CD14-positive monocyte (primary cell): Measurements from ENCODE around the gene FRS3. TPM values are rescaled to one million over a fixed set of nuclear protein-coding genes. Genes with fewer than 3 reads are reported as not detected.

Experiments
- DNase-seq, 3 donors: peaks; one replicate each; pipeline ENCODE4 v3.0.0-alpha.2; 2011 to 2022
- H2AFZ ChIP-seq: 2 replicates; pipeline ENCODE4 v1.6.0; 2012; ENCODE audit warnings: mild to moderate bottlenecking, low read depth, low read length, inconsistent platforms; ENCODE audit not compliant: insufficient read depth, poor library complexity, severe bottlenecking
- H3K27ac ChIP-seq, 2 donors: 1 replicate in 1 of 2; 2 replicates in 1 of 2; pipeline ENCODE4 v1.5.1; 2012 to 2013; ENCODE audit warnings: low read length in 2 of 2, control low read depth in 1 of 2, inconsistent platforms in 1 of 2, low read depth in 1 of 2, mild to moderate bottlenecking in 1 of 2
- H3K27me3 ChIP-seq, 2 donors: one replicate each; pipeline versions ENCODE4 v1.6.0 to v1.6.1; 2011 to 2013; ENCODE audit warnings: low read length in 2 of 2; ENCODE audit not compliant: control insufficient read depth in 2 of 2, insufficient read depth in 2 of 2
- H3K36me3 ChIP-seq, 2 donors: replicated peaks in 1 of 2; 1 replicate in 1 of 2; 2 replicates in 1 of 2; pipeline versions ENCODE4 v1.5.1 to v1.6.1; 2012 to 2013; ENCODE audit warnings: low read length in 2 of 2, control low read depth in 1 of 2, inconsistent platforms in 1 of 2, mild to moderate bottlenecking in 1 of 2; ENCODE audit not compliant: insufficient read depth in 2 of 2, control insufficient read depth in 1 of 2
- H3K4me1 ChIP-seq, 2 donors: 1 replicate in 1 of 2; 2 replicates in 1 of 2; pipeline versions ENCODE4 v1.5.1 to v1.6.1; 2012 to 2013; ENCODE audit warnings: low read length in 2 of 2, control low read depth in 1 of 2, inconsistent platforms in 1 of 2, mild to moderate bottlenecking in 1 of 2, moderate library complexity in 1 of 2; ENCODE audit not compliant: insufficient read depth in 2 of 2, control insufficient read depth in 1 of 2
- H3K4me2 ChIP-seq: replicated peaks from 2 replicates; pipeline ENCODE3; 2012; ENCODE audit warnings: low read length, moderate library complexity, mild to moderate bottlenecking; ENCODE audit not compliant: poor library complexity, severe bottlenecking; ENCODE audit errors: extremely low read depth
- H3K4me3 ChIP-seq, 3 experiments: fragments of 200-600 bp in 1 of 3; sonication (generic) in 1 of 3; replicated peaks in 1 of 3; 1 replicate in 2 of 3; 2 replicates in 1 of 3; pipeline ENCODE4 v1.5.1; 2011 to 2013; ENCODE audit warnings: low read length in 3 of 3, mild to moderate bottlenecking in 3 of 3, control low read depth in 2 of 3, low read depth in 2 of 3, inconsistent platforms in 1 of 3, moderate library complexity in 1 of 3
- H3K79me2 ChIP-seq: 2 replicates; pipeline ENCODE4 v1.6.0; 2012; ENCODE audit warnings: mild to moderate bottlenecking, control low read depth, inconsistent platforms, low read length, moderate library complexity; ENCODE audit not compliant: insufficient read depth
- H3K9ac ChIP-seq: 2 replicates; pipeline ENCODE4 v1.6.0; 2017; ENCODE audit warnings: low read length, mild to moderate bottlenecking; ENCODE audit not compliant: insufficient read depth, poor library complexity, severe bottlenecking
- H3K9me3 ChIP-seq, 2 donors: replicated peaks in 1 of 2; 1 replicate in 1 of 2; 2 replicates in 1 of 2; pipeline versions ENCODE4 v1.5.1 to v1.6.1; 2012 to 2013; ENCODE audit warnings: low read length in 2 of 2, control low read depth in 1 of 2; ENCODE audit not compliant: control insufficient read depth in 1 of 2, insufficient read depth in 1 of 2
- H4K20me1 ChIP-seq: 2 replicates; pipeline ENCODE4 v1.6.0; 2012; ENCODE audit warnings: mild to moderate bottlenecking, low read length, control low read depth, moderate library complexity; ENCODE audit not compliant: insufficient read depth
- H3K27ac Mint-ChIP-seq, 7 donors: one replicate each; pipeline ENCODE4 v1.8.0; 2020; ENCODE audit warnings: mild to moderate bottlenecking in 7 of 7, mixed read lengths in 7 of 7, moderate library complexity in 6 of 7, inconsistent platforms in 2 of 7
- H3K27me3 Mint-ChIP-seq, 3 donors: one replicate each; pipeline ENCODE4 v1.8.0; 2021 to 2022; ENCODE audit warnings: low read depth in 3 of 3, mild to moderate bottlenecking in 3 of 3, mixed read lengths in 3 of 3, moderate library complexity in 3 of 3, inconsistent platforms in 1 of 3
- H3K36me3 Mint-ChIP-seq, 2 donors: one replicate each; pipeline ENCODE4 v1.8.0; 2020; ENCODE audit warnings: mixed read lengths in 2 of 2, inconsistent platforms in 1 of 2, mild to moderate bottlenecking in 1 of 2
- H3K4me1 Mint-ChIP-seq: one replicate; pipeline ENCODE4 v1.8.0; 2020; ENCODE audit warnings: mild to moderate bottlenecking, mixed read lengths
- H3K4me3 Mint-ChIP-seq, 2 donors: one replicate each; pipeline ENCODE4 v1.8.0; 2020; ENCODE audit warnings: mild to moderate bottlenecking in 2 of 2, mixed read lengths in 2 of 2, moderate library complexity in 1 of 2
- H3K9me3 Mint-ChIP-seq, 7 donors: one replicate each; pipeline ENCODE4 v1.8.0; 2020 to 2022; ENCODE audit warnings: mixed read lengths in 7 of 7, mild to moderate bottlenecking in 6 of 7, moderate library complexity in 6 of 7, inconsistent platforms in 2 of 7
- CTCF ChIP-seq: fragments of 200-600 bp; IDR thresholded peaks from one replicate; pipeline ENCODE4 v1.8.0; 2022; ENCODE audit warnings: antibody characterized with exemption, mild to moderate bottlenecking
- whole genome bisulfite sequencing: methylation state at CpG from one replicate; pipeline ENCODE4 v1.1.5; 2013; ENCODE audit warnings: missing lambda C conversion rate; ENCODE audit not compliant: insufficient coverage; 5-methylcytosine and 5-hydroxymethylcytosine counted together
- intact Hi-C, 2 donors: fragments of 100-400 bp; cut with micrococcal nuclease; formaldehyde crosslinking; loops; one replicate each; pipeline versions ENCODE4 v1.15.0 to v1.15.1; 2023
- polyA plus RNA-seq, 3 donors: library from polyadenylated mRNA; depleted of rRNA in 1 of 3; unstranded in 2 of 3; stranded (reverse) in 1 of 3; fragments of 300-500 nt in 2 of 3; fragments of >200 nt in 1 of 3; fragmentation: Illumina TruSeq in 2 of 3; gene quantifications; 1 replicate in 2 of 3; 2 replicates in 1 of 3; pipeline ENCODE4 v1.2.3, GENCODE V29; 2012 to 2021

FRS3 gene
- polyA plus RNA-seq, 3 donors = 1.3 to 7.0 (median 2.6) TPM

GRCh38 chr6:41798901-41799558 is 19.3 kb upstream of the FRS3 start:
- Histone ChIP-seq H3K4me3 (no peak overlapping the region), H2AFZ (no peak overlapping the region), H3K4me2 (no peak overlapping the region), H3K27ac (no peak overlapping the region), H3K27me3 (no peaks in the 10 kb centered on the region), H3K9ac (no peak overlapping the region), H4K20me1 (no peaks in the 10 kb centered on the region), H3K36me3 (peaks cover 3 to 42% of the 10 kb centered on the region in 2 donors), H3K9me3 (no peaks in the 10 kb centered on the region), H3K79me2 (no peaks in the 10 kb centered on the region), H3K4me1 (no peaks in the 10 kb centered on the region)
- Mint-ChIP-seq H3K36me3 (peaks cover 22 to 38% of the 10 kb centered on the region in 2 donors), H3K4me1 (no peaks in the 10 kb centered on the region), H3K27me3 (peaks cover 0 to 2% (median 0%) of the 10 kb centered on the region in 3 donors), H3K9me3 (no peaks in the 10 kb centered on the region), H3K4me3 (no peak overlapping the region), H3K27ac (peak overlapping the region in 1 of 7 donors; percentile 46)
- no peak for DNase-seq
- 94% methylated on average over 3 of the region's 7 CpGs for WGBS
- no peak for TF ChIP-seq CTCF
- intact Hi-C loops = no loop called here

GRCh38 chr6:41796474-41796873 is 16.8 kb upstream of the FRS3 start:
- peaks cover 34 to 54% of the 10 kb centered on the region in 2 donors for H3K36me3 Mint-ChIP-seq
- H3K9me3 Mint-ChIP-seq = no peaks in the 10 kb centered on the region
- Histone ChIP-seq H3K36me3 (peaks cover 11 to 52% of the 10 kb centered on the region in 2 donors), H2AFZ (no peak overlapping the region), H3K27ac (no peak overlapping the region), H3K4me2 (no peak overlapping the region), H4K20me1 (peaks cover 2% of the 10 kb centered on the region), H3K9me3 (no peaks in the 10 kb centered on the region), H3K4me3 (no peak overlapping the region), H3K9ac (no peak overlapping the region), H3K4me1 (no peaks in the 10 kb centered on the region), H3K27me3 (no peaks in the 10 kb centered on the region), H3K79me2 (no peaks in the 10 kb centered on the region)
- no peak overlapping the region for H3K4me3 Mint-ChIP-seq
- peak overlapping the region in 1 of 7 donors; percentile 52 for H3K27ac Mint-ChIP-seq
- no peaks in the 10 kb centered on the region for H3K4me1 Mint-ChIP-seq
- WGBS = 100% methylated on average over 1 of the region's 2 CpGs
- TF ChIP-seq CTCF = no peak
- no peak for DNase-seq
- H3K27me3 Mint-ChIP-seq = peaks cover 0 to 2% (median 0%) of the 10 kb centered on the region in 3 donors
- intact Hi-C loops = no loop called here
